ENCODE results near the gene ACP2. TPM values are rescaled to one million over a fixed set of nuclear protein-coding genes. Genes with fewer than 3 reads are reported as not detected.

ACP2 gene
- total RNA-seq, 2 experiments from 2014 or later, result 24.5 to 26.5 TPM

GRCh38 chr11:47239852-47240251 lies 8.8 kb downstream of the ACP2 start:
- intact Hi-C loops (cut with micrococcal nuclease; ENCODE audit: unreplicated experiment), result no loop called here
- Histone ChIP-seq H4K20me1 (ENCODE audit: insufficient read depth, low read length) (no peaks in the 10 kb centered on the region), H3K79me2 (ENCODE audit: insufficient read depth, low read depth, low read length) (no peaks in the 10 kb centered on the region), H3K27ac (ENCODE audit: low read depth, low read length, poor library complexity, severe bottlenecking) (no peak overlapping the region), H3K4me3 (ENCODE audit: low read depth, low read length, poor library complexity, severe bottlenecking) (no peak overlapping the region), H3K4me1 (ENCODE audit: insufficient read depth, low read length, poor library complexity, severe bottlenecking) (no peaks in the 10 kb centered on the region), H3K36me3 (ENCODE audit: insufficient read depth, low read length) (peaks cover 62% of the 10 kb centered on the region), H3K9me3 (ENCODE audit: low read length) (no peaks in the 10 kb centered on the region), H3K4me2 (ENCODE audit: low read length) (no peak overlapping the region), H2AFZ (ENCODE audit: low read length) (no peak overlapping the region), H3K9me2 (ENCODE audit: insufficient read depth, low read length) (no peaks in the 10 kb centered on the region)
- TF ChIP-seq, protein P1, sequence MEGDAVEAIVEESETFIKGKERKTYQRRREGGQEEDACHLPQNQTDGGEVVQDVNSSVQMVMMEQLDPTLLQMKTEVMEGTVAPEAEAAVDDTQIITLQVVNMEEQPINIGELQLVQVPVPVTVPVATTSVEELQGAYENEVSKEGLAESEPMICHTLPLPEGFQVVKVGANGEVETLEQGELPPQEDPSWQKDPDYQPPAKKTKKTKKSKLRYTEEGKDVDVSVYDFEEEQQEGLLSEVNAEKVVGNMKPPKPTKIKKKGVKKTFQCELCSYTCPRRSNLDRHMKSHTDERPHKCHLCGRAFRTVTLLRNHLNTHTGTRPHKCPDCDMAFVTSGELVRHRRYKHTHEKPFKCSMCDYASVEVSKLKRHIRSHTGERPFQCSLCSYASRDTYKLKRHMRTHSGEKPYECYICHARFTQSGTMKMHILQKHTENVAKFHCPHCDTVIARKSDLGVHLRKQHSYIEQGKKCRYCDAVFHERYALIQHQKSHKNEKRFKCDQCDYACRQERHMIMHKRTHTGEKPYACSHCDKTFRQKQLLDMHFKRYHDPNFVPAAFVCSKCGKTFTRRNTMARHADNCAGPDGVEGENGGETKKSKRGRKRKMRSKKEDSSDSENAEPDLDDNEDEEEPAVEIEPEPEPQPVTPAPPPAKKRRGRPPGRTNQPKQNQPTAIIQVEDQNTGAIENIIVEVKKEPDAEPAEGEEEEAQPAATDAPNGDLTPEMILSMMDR (conservative IDR thresholded peaks at IDR 0.05; ENCODE audit: low read length), result no peak
- no peak for TF ChIP-seq EZH2phosphoT487 (IDR thresholded peaks at IDR 0.05; ENCODE audit: borderline replicate concordance, low read depth, low read length)
- no peak for DNase-seq (ENCODE audit: low spot score)
- POLR2A ChIA-PET, result no interaction called here
- no TSS peak for BruUV-seq (replicated peaks)
- CTCF ChIA-PET (ENCODE audit: unreplicated experiment), result no interaction called here

DNA sequence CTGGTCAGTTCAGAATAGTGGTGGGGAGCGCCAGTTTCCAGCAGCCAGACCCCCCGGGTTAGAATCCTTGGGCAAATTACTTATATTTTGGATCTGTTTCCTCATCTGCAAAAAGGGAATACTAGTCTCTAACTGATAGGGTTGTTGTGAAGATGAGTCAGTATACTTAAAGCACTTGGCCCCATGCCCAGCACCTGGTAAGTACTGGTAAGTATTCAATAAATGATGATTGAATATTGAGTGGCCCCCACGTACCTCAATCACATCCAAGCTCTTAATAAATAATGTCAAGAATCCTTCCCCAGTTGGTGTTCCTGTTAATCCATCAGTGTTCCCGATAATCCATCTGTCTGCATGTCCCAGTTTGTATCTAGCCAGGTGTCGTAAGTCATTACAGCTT lies 12.1 kb downstream of the ACP2 start:
- Histone ChIP-seq H4K20me1 (ENCODE audit: insufficient read depth, low read length) (no peaks in the 10 kb centered on the region), H3K4me1 (ENCODE audit: insufficient read depth, low read length, poor library complexity, severe bottlenecking) (peaks cover 2% of the 10 kb centered on the region), H3K9me2 (ENCODE audit: insufficient read depth, low read length) (no peaks in the 10 kb centered on the region), H3K36me3 (ENCODE audit: insufficient read depth, low read length) (peaks cover 32% of the 10 kb centered on the region), H3K27ac (ENCODE audit: low read depth, low read length, poor library complexity, severe bottlenecking) (no peak overlapping the region), H2AFZ (ENCODE audit: low read length) (no peak overlapping the region), H3K79me2 (ENCODE audit: insufficient read depth, low read depth, low read length) (no peaks in the 10 kb centered on the region), H3K4me3 (ENCODE audit: low read depth, low read length, poor library complexity, severe bottlenecking) (no peak overlapping the region), H3K4me2 (ENCODE audit: low read length) (no peak overlapping the region), H3K9me3 (ENCODE audit: low read length) (no peaks in the 10 kb centered on the region)
- intact Hi-C loops (cut with micrococcal nuclease; ENCODE audit: unreplicated experiment), result no loop called here
- no TSS peak for BruUV-seq (replicated peaks)
- POLR2A ChIA-PET, result interaction anchor here (0.7 to 1.7 kb wide), 3 partner anchors 11 to 134 kb away, joined by 3 to 7 read pairs (median 6); partner anchors contain the start of genes ACP2 and DDB2
- TF ChIP-seq EZH2phosphoT487 (IDR thresholded peaks at IDR 0.05; ENCODE audit: borderline replicate concordance, low read depth, low read length), result no peak
- TF ChIP-seq, protein P1 (conservative IDR thresholded peaks at IDR 0.05; ENCODE audit: low read length), result no peak
- CTCF ChIA-PET (ENCODE audit: unreplicated experiment), result no interaction called here
- DNase-seq (ENCODE audit: low spot score), result no peak

DNA sequence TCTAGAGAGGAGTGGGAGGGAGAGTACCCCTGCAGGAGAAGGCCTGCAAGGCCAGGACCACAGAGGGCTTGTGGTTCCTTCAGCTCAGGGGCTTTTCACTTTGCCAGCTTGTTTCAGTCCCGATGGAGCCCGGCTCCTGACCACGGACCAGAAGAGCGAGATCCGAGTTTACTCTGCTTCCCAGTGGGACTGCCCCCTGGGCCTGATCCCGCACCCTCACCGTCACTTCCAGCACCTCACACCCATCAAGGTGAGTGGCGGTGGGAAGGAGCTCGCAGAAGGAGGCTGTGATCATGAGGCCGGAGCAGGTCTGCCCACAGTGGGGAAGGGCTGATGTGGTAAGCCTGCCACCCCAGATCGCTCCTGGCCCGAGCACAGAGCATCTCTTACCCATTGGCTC lies 13.5 kb downstream of the ACP2 start:
- DNase-seq (ENCODE audit: low spot score), result no peak
- CTCF ChIA-PET (ENCODE audit: unreplicated experiment), result interaction anchor here (0.5 kb wide), 1 partner anchor 17 kb away, joined by 3 read pairs; no protein-coding TSS in a partner anchor
- no peak overlapping the region for H3K4me2 ChIP-seq (ENCODE audit: low read length)

More for the DNA sequence above, 13.5 kb downstream of the ACP2 start:
- H3K27ac ChIP-seq (ENCODE audit: low read depth, low read length, poor library complexity, severe bottlenecking), result no peak overlapping the region
- no peak for TF ChIP-seq EZH2phosphoT487 (IDR thresholded peaks at IDR 0.05; ENCODE audit: borderline replicate concordance, low read depth, low read length)
- TF ChIP-seq, protein P1 (conservative IDR thresholded peaks at IDR 0.05; ENCODE audit: low read length), result no peak
- no peak overlapping the region for H3K4me3 ChIP-seq (ENCODE audit: low read depth, low read length, poor library complexity, severe bottlenecking)
- BruUV-seq (replicated peaks), result no TSS peak
- H3K79me2 ChIP-seq (ENCODE audit: insufficient read depth, low read depth, low read length), result no peaks in the 10 kb centered on the region
- H2AFZ ChIP-seq (ENCODE audit: low read length), result no peak overlapping the region
- H3K36me3 ChIP-seq (ENCODE audit: insufficient read depth, low read length), result peaks cover 22% of the 10 kb centered on the region
- peaks cover 8% of the 10 kb centered on the region for H3K4me1 ChIP-seq (ENCODE audit: insufficient read depth, low read length, poor library complexity, severe bottlenecking)
- intact Hi-C loops (cut with micrococcal nuclease; ENCODE audit: unreplicated experiment), result no loop called here
- H3K9me2 ChIP-seq (ENCODE audit: insufficient read depth, low read length), result no peaks in the 10 kb centered on the region
- H4K20me1 ChIP-seq (ENCODE audit: insufficient read depth, low read length), result no peaks in the 10 kb centered on the region
- POLR2A ChIA-PET, result interaction anchor here (0.6 to 1.6 kb wide), 2 partner anchors 8 to 15 kb away, joined by 3 read pairs; no protein-coding TSS in a partner anchor
- no peaks in the 10 kb centered on the region for H3K9me3 ChIP-seq (ENCODE audit: low read length)

All from OCI-LY7 (cell line).